ENCODE measurements around the gene PTGER1. TPM values are rescaled to one million over a fixed set of nuclear protein-coding genes. Genes with fewer than 3 reads are reported as not detected.

The PTGER1 gene
- total RNA-seq (0.27 TPM in 1 of 2 replicates, not detected in the other), polyA plus RNA-seq (not detected in 2 replicates), polyA minus RNA-seq (0.60 TPM in 1 of 2 replicates, not detected in the other)
- total RNA-seq (2013), result not detected

GRCh38 chr19:14475251-14476073, at the start of gene PTGER1:
PTGER1 (minus strand) TSS chr19:14475354; CDS start chr19:14474320, 1,034 bp downstream.
- TF ChIP-seq CTCF (IDR thresholded peaks at IDR 0.05) (no peak), EZH2 (IDR thresholded peaks at IDR 0.05; ENCODE audit: borderline replicate concordance, insufficient read depth, low read depth, low read length, poor library complexity, severe bottlenecking) (no peak)
- peaks cover 0 to under 1% of the 10 kb centered on the region in 2 experiments for H3K36me3 ChIP-seq (replicated peaks in 1 of 2; ENCODE audit: control extremely low read depth in 1 of 2, control insufficient read depth in 1 of 2, extremely low read depth in 1 of 2, insufficient read depth in 2 of 2, low read length in 1 of 2)
- no peak within 1 kb of the TSS for H3K4me3 ChIP-seq (ENCODE audit: control extremely low read depth in 1 of 5, extremely low read depth in 1 of 5, insufficient read depth in 1 of 5, low read depth in 2 of 5, low read length in 4 of 5)
- no peak within 1 kb of the TSS for H3K27ac ChIP-seq (ENCODE audit: low read length in 2 of 2)
- peaks cover 29 to 33% of the 10 kb centered on the region in 2 donors for H3K4me1 ChIP-seq (ENCODE audit: control insufficient read depth in 2 of 2, insufficient read depth in 2 of 2, low read length in 2 of 2)
- no peaks in the 10 kb centered on the region for H3K79me2 ChIP-seq (ENCODE audit: control insufficient read depth, insufficient read depth, low read length)
- 15% methylated on average over 32 of the region's 33 CpGs for WGBS (ENCODE audit: insufficient coverage)
- Mint-ChIP-seq H3K27ac (peak within 1 kb of the TSS; percentile 32), H3K9me3 (ENCODE audit: insufficient read depth) (no peaks in the 10 kb centered on the region), H3K27me3 (peaks cover 28% of the 10 kb centered on the region), H3K4me3 (peak within 1 kb of the TSS; percentile 8), H3K4me1 (peaks cover 27% of the 10 kb centered on the region)
- ChIA-PET POLR2A (no interaction called here), CTCF (interaction anchor here (1.0 kb wide), 1 partner anchor 339 kb away, joined by 3 read pairs; the partner anchor contains the start of gene ASF1B)
- no peak within 1 kb of the TSS for H3K9ac ChIP-seq (ENCODE audit: low read length)
- intact Hi-C loops (cut with micrococcal nuclease), result no loop called here
- H4K20me1 ChIP-seq (ENCODE audit: control insufficient read depth, insufficient read depth, low read length, poor library complexity, severe bottlenecking), result peaks cover 8% of the 10 kb centered on the region
- no peak for ATAC-seq (ENCODE audit: low read depth)
- H3K9me3 ChIP-seq (ENCODE audit: control extremely low read depth in 1 of 3, control insufficient read depth in 2 of 3, insufficient read depth in 1 of 3, low read length in 2 of 3), result peaks cover 0 to 6% (median 0%) of the 10 kb centered on the region in 3 donors
- DNase-seq, result peak; percentile 33
- H3K27me3 ChIP-seq (replicated peaks in 1 of 4; ENCODE audit: control extremely low read depth in 1 of 4, control insufficient read depth in 3 of 4, insufficient read depth in 4 of 4, low read length in 3 of 4), result peaks cover 0 to 28% (median 14%) of the 10 kb centered on the region in 4 experiments
- no peak within 1 kb of the TSS for H2AFZ ChIP-seq (ENCODE audit: insufficient read depth, low read depth, low read length, poor library complexity, severe bottlenecking)
- H3K4me2 ChIP-seq (replicated peaks; ENCODE audit: low read depth, low read length, poor library complexity, severe bottlenecking), result peak within 1 kb of the TSS; percentile 89

GRCh38 chr19:14520543-14520942, 45.4 kb upstream of the PTGER1 start:
- POLR2A ChIA-PET, result no interaction called here
- no peaks in the 10 kb centered on the region for H3K9me3 ChIP-seq (ENCODE audit: control extremely low read depth in 1 of 3, control insufficient read depth in 2 of 3, insufficient read depth in 1 of 3, low read length in 2 of 3)
- WGBS (ENCODE audit: insufficient coverage), result 92% methylated on average over 2 of the region's 4 CpGs
- peaks cover 25% of the 10 kb centered on the region for H4K20me1 ChIP-seq (ENCODE audit: control insufficient read depth, insufficient read depth, low read length, poor library complexity, severe bottlenecking)
- peaks cover 21% of the 10 kb centered on the region for H3K79me2 ChIP-seq (ENCODE audit: control insufficient read depth, insufficient read depth, low read length)
- H2AFZ ChIP-seq (ENCODE audit: insufficient read depth, low read depth, low read length, poor library complexity, severe bottlenecking), result no peak overlapping the region
- H3K27ac ChIP-seq (ENCODE audit: low read length in 2 of 2), result no peak overlapping the region
- DNase-seq, result no peak
- TF ChIP-seq EZH2 (IDR thresholded peaks at IDR 0.05; ENCODE audit: borderline replicate concordance, insufficient read depth, low read depth, low read length, poor library complexity, severe bottlenecking), result no peak
- TF ChIP-seq CTCF (IDR thresholded peaks at IDR 0.05), result no peak
- H3K4me3 Mint-ChIP-seq, result no peak overlapping the region
- H3K27ac Mint-ChIP-seq, result no peak overlapping the region
- H3K9me3 Mint-ChIP-seq (ENCODE audit: insufficient read depth), result no peaks in the 10 kb centered on the region
- H3K4me3 ChIP-seq (ENCODE audit: control extremely low read depth in 1 of 5, extremely low read depth in 1 of 5, insufficient read depth in 1 of 5, low read depth in 2 of 5, low read length in 4 of 5), result no peak overlapping the region
- no peaks in the 10 kb centered on the region for H3K27me3 Mint-ChIP-seq
- peaks cover 0 to 7% of the 10 kb centered on the region in 2 experiments for H3K36me3 ChIP-seq (replicated peaks in 1 of 2; ENCODE audit: control extremely low read depth in 1 of 2, control insufficient read depth in 1 of 2, extremely low read depth in 1 of 2, insufficient read depth in 2 of 2, low read length in 1 of 2)
- ATAC-seq (ENCODE audit: low read depth), result no peak
- no peak overlapping the region for H3K9ac ChIP-seq (ENCODE audit: low read length)
- no peak overlapping the region for H3K4me2 ChIP-seq (replicated peaks; ENCODE audit: low read depth, low read length, poor library complexity, severe bottlenecking)
- intact Hi-C loops (cut with micrococcal nuclease), result no loop called here
- H3K27me3 ChIP-seq (replicated peaks in 1 of 4; ENCODE audit: control extremely low read depth in 1 of 4, control insufficient read depth in 3 of 4, insufficient read depth in 4 of 4, low read length in 3 of 4), result no peaks in the 10 kb centered on the region
- CTCF ChIA-PET, result interaction anchor here (2.4 kb wide), 1 partner anchor 36 kb away, joined by 7 read pairs; no protein-coding TSS in a partner anchor
- peaks cover 47% of the 10 kb centered on the region for H3K4me1 Mint-ChIP-seq
- peaks cover 45 to 53% of the 10 kb centered on the region in 2 donors for H3K4me1 ChIP-seq (ENCODE audit: control insufficient read depth in 2 of 2, insufficient read depth in 2 of 2, low read length in 2 of 2)
